ENCODE measurements around the gene ANKRD30A. TPM values are rescaled to one million over a fixed set of nuclear protein-coding genes. Genes with fewer than 3 reads are reported as not detected.
"Not testable (repeated sequence)": the region's sequence is repeated elsewhere in the genome, so short reads cannot be mapped to it uniquely, and the experiment has no call there.

ANKRD30A gene
- total RNA-seq, 4 donors from 2014 or later = not detected

- Histone ChIP-seq H3K4me1 (no peaks in the 10 kb centered on the region), H3K9me3 (peaks cover 0 to under 1% (median 0%) of the 10 kb centered on the region in 4 donors), H3K27me3 (no peaks in the 10 kb centered on the region), H3K4me3 (no peak overlapping the region), H3K36me3 (no peaks in the 10 kb centered on the region), H3K27ac (replicated peaks in 1 of 4) (no peak overlapping the region)
- TF ChIP-seq EP300 (IDR thresholded peaks at IDR 0.05) (no peak), POLR2A (IDR thresholded peaks at IDR 0.05; ENCODE audit: low read depth) (no peak), POLR2AphosphoS5 (IDR thresholded peaks at IDR 0.05) (no peak)
- TF ChIP-seq, protein P1, sequence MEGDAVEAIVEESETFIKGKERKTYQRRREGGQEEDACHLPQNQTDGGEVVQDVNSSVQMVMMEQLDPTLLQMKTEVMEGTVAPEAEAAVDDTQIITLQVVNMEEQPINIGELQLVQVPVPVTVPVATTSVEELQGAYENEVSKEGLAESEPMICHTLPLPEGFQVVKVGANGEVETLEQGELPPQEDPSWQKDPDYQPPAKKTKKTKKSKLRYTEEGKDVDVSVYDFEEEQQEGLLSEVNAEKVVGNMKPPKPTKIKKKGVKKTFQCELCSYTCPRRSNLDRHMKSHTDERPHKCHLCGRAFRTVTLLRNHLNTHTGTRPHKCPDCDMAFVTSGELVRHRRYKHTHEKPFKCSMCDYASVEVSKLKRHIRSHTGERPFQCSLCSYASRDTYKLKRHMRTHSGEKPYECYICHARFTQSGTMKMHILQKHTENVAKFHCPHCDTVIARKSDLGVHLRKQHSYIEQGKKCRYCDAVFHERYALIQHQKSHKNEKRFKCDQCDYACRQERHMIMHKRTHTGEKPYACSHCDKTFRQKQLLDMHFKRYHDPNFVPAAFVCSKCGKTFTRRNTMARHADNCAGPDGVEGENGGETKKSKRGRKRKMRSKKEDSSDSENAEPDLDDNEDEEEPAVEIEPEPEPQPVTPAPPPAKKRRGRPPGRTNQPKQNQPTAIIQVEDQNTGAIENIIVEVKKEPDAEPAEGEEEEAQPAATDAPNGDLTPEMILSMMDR (IDR thresholded peaks at IDR 0.05) = no peak
- no peak for DNase-seq (ENCODE audit: extremely low spot score)
- intact Hi-C loops (cut with DNase I) = no loop called here
- WGBS = 84% methylated on average over 3 of the region's 3 CpGs
These were observed 265.5 kb downstream of the ANKRD30A start for GRCh38 chr10:37390926-37391325.

DNA sequence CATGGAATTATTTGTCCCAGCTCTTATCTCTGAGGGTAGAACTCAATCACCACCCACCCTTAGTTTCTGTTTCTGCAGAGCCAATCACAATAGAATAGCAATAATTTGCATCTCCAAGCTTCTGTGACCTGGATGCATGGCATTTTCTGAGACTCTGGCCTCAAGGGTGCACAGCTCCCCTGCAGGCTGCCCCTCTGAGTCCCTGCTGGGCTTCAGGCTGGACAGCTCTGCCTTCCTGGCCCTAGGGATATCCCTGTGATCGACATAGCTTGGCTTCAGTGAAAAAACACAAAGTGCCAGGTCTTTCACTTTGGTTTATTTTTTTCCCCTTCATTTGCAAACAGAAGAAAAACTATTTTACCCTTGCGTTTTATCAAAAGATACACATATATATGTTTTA, 275.4 kb downstream of the ANKRD30A start:
- DNase-seq (ENCODE audit: extremely low spot score); H3K27ac ChIP-seq (replicated peaks in 1 of 4); H3K4me1 ChIP-seq; H3K4me3 ChIP-seq; H3K36me3 ChIP-seq; intact Hi-C loops (cut with DNase I); H3K27me3 ChIP-seq; H3K9me3 ChIP-seq: not testable (repeated sequence)
- WGBS = 67% methylated on average over 2 of the region's 2 CpGs

DNA sequence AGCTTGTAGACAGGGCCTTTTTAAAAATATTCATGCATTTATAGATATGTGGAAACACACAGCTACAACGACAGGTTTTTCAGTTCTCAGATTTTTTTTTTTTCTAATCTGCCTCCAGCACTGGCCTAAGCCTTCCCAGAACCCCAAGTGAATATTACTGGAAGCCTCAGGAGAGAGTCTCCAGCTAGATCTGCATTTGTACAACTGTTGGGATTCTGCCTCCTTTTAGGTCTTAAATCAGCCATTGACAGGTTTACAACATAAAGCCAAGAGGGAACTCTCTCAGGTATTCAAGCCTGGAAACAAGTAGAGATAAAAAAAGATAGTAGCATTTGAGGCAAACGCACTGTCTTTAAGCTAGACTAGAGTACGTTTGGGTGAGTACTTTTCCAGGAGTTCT, 275.8 kb downstream of the ANKRD30A start:
- no peaks in the 10 kb centered on the region for H3K9me3 ChIP-seq
- H3K4me3 ChIP-seq = no peak overlapping the region
- H3K27ac ChIP-seq (replicated peaks in 1 of 4) = no peak overlapping the region
- TF ChIP-seq, protein P1 (IDR thresholded peaks at IDR 0.05) = no peak
- TF ChIP-seq POLR2A (IDR thresholded peaks at IDR 0.05; ENCODE audit: low read depth) (no peak), EP300 (IDR thresholded peaks at IDR 0.05) (no peak), POLR2AphosphoS5 (IDR thresholded peaks at IDR 0.05) (no peak)
- WGBS = 70% methylated on average over 3 of the region's 3 CpGs
- no peaks in the 10 kb centered on the region for H3K4me1 ChIP-seq
- no peak for DNase-seq (ENCODE audit: extremely low spot score)
- no peaks in the 10 kb centered on the region for H3K36me3 ChIP-seq
- intact Hi-C loops (cut with DNase I) = no loop called here
- H3K27me3 ChIP-seq = no peaks in the 10 kb centered on the region

DNA sequence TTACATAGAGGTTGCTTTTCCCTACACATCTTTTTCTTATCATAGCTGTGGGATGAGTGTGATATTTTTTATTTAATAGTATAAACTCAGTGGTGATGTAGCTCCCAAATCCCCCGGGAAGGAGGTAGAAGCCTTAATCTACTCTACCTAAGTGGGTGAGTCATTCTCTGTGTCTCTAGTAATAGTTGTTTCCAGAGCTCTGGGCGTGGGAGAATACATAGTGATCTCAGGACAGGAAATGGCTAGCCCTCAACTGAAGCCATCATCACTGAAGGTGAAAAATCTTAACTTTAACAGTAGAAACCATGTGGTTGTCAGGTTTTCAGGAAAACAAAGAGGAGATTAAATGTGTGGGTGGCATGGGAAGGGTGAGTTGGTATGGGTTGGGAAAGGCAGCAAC, 278.4 kb downstream of the ANKRD30A start:
- Histone ChIP-seq H3K9me3 (peaks cover 0 to 7% (median 3%) of the 10 kb centered on the region in 4 donors), H3K27me3 (no peaks in the 10 kb centered on the region), H3K4me3 (no peak overlapping the region), H3K27ac (replicated peaks in 1 of 4) (no peak overlapping the region), H3K36me3 (no peaks in the 10 kb centered on the region), H3K4me1 (no peaks in the 10 kb centered on the region)
- WGBS = 42% methylated on average over 2 of the region's 2 CpGs
- intact Hi-C loops (cut with DNase I) = no loop called here
- no peak for DNase-seq (ENCODE audit: extremely low spot score)
- TF ChIP-seq POLR2AphosphoS5 (IDR thresholded peaks at IDR 0.05) (no peak), POLR2A (IDR thresholded peaks at IDR 0.05; ENCODE audit: low read depth) (no peak), EP300 (IDR thresholded peaks at IDR 0.05) (no peak)
- TF ChIP-seq, protein P1 (IDR thresholded peaks at IDR 0.05) = no peak

Small RNAs within 50 kb of the gene (small RNA-seq; reads per million reads assigned to genes)
- 0 reads per million in 3 donors for gene RF00019
- gene RN7SL314P = 0 reads per million in 3 donors
- gene RNU6-811P = 0 reads per million in 3 donors
